Hematopoietic multipotent progenitor cell treated with erythropoietin and hydrocortisone succinate and interleukin-3 and kit ligand, for 6 days (in vitro differentiated cells): ENCODE data around the gene SPG11.
"Not testable (repeated sequence)": the region's sequence is repeated elsewhere in the genome, so short reads cannot be mapped to it uniquely, and the experiment has no call there.

Source experiments
- DNase-seq: peaks from one replicate; pipeline ENCODE4 v3.0.0-alpha.2; 2015

Gene SPG11

DNA sequence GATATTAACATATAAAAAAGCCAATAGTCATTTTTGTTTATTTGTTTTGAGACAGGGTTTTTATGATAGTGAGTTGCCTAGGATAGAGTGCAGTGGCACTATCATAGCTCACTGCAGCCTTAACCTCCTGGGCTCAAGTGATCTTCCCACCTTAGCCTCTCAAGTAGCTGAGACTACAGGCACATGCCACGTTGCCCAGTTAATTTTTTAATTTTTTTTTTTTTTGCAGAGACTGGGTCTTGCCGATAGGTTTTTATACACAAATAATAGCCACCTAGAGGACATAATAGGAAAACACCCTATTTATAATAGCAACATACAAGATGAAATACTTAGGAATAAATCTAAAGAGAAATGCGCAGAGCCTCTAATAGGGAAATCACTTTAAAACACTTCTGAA is 113.2 kb downstream of the SPG11 start:
- peak; percentile 73 for DNase-seq

DNA sequence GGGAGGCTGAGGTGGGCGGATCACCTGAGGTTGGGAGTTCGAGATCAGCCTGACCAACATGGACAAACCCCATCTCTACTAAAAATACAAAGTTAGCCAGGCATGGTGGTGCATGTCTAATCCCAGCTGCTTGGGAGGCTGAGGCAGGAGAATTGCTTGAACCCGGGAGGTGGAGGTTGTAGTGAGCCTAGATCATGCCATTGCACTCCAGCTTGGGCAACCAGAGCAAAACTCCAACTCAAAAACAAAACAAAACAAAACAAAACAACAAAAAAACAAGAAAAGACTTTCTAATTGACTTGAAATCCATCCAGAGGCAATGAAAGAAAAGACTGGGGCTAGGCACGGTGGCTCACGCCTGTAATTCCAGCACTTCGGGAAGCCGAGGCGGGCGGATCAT is 114.3 kb downstream of the SPG11 start:
- not testable (repeated sequence) for DNase-seq

DNA sequence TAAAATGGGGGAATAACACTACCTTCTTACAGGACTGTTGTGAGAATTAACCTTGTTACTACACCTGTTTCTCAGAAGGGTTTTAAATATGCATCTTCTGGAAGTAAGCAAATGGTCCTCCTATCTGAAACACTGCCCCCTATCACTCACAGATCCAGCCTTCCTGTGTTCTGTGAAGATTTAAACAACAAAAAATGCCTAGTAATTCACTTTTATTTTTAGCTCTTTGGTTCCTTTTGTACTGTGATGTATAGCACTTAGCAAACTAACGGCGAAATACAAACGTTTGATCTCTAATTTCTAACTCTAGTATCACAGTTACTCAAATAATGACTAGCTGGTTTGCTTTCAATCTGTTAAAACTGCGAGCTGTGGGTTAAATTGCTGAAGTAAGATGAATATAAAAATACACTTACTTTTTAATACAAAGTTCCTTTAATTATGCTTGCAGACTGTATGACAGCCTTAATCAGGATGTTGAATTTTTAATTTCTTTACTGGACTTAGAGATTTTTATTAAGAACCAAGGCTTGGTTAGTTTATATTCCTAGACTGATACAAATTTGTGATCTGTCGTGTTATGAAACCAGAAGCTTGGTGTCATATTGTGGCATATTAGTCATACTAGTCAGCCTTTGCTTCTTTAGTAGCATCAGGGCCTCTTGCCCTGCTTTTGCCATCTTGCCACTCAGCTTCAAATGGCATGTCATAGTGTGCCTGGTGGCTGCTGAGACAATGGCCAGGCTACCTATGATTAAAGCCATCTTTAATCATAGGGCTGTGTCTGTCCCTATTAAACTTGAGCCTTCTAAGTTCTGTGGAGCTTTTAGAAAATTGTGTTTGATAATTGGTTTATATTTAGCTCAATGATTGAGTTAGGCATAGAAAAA is 117.3 kb downstream of the SPG11 start:
- peak; percentile 41 for DNase-seq

DNA sequence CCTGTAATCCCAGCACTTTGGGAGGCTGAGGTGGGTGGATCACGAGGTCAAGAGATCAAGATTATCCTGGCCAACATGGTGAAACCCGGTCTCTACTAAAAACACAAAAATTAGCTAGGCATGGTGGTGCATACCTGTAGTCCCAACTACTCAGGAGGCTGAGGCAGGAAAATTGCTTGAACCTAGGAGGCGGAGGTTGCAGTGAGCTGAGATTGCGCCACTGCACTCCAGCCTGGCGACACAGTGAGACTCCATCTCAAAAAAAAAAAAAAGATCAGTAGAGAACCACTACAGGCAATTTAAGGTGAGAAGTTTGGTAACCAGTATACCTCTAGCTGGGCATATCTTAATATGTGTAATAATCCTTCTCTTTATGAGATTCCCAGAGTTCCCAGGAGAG is 118.7 kb downstream of the SPG11 start:
- DNase-seq = not testable (repeated sequence)

DNA sequence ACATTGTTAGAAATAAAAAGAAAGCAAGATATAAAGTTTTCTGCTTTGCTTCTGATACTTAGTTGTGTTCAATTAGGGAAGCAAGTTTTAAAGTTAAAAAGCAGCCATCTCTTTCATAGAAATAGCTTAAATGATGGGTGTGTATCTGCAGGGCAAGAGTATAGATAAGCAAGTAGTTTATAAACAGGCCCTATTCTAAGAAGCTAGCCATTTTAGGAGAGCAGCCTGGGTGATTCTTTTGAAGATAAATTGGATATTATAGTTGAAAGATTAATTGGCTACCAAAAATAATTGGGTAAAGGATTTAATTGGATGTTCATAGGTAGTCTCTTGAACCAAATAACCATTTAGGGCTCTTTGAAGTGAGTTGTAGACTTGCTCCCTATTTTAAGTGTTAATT is 120.9 kb downstream of the SPG11 start:
- DNase-seq = peak; percentile 63

DNA sequence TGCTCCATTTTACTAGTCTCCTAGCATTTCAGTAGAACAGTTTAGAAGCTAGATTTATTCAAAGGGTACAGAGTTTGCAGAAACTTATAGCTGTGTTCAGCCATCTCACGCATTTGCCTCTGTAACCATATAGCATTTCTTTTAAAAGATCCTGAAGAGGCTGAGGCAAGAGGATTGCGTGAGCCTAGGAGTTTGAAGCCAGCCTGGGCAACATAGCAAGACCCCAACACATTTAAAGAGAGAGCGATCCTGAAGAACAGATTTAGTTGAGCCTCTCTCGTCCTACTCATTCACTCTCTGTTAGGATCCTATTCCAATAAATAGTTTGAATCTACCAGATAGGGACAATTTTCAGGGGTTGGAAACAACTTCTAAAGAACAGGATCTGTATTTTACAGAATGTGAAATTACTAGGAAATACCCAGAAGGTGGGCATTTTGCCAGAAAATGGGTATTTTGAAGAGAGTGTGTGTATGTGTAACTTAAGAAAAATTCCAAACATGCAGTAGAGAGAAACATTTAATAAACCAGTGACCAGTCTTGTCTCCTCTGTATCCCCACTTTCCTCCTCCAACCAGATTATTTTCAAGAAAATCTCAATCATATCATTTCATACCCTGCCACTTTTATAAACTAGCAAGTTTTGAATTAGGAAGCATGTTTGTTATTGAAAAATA is 122.0 kb downstream of the SPG11 start:
- peak; percentile 34 for DNase-seq

DNA sequence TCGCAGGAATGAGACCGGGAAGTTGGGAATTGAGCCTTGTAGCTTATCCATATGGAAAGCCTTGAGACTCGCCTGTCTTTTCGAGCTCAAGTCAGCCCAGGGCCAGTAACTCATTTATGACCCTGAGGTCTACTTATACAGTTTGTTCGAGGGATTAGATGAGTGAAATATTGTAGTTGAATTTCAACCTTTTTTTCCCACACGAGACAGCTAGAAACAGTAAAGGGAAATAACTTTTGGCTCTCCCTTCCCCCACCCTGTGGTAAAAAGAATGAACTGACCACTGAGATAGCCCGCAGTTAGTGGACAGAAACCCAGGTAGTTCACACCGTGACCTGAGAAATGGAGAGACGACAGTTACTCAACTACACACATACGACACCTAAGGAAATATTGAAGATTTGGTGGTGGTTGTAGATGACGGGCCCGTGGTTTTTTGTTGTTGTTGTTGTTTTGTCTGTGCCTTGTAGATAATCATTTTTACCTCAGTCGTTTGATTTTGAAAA is 125.7 kb downstream of the SPG11 start:
- DNase-seq = peak; percentile 36

DNA sequence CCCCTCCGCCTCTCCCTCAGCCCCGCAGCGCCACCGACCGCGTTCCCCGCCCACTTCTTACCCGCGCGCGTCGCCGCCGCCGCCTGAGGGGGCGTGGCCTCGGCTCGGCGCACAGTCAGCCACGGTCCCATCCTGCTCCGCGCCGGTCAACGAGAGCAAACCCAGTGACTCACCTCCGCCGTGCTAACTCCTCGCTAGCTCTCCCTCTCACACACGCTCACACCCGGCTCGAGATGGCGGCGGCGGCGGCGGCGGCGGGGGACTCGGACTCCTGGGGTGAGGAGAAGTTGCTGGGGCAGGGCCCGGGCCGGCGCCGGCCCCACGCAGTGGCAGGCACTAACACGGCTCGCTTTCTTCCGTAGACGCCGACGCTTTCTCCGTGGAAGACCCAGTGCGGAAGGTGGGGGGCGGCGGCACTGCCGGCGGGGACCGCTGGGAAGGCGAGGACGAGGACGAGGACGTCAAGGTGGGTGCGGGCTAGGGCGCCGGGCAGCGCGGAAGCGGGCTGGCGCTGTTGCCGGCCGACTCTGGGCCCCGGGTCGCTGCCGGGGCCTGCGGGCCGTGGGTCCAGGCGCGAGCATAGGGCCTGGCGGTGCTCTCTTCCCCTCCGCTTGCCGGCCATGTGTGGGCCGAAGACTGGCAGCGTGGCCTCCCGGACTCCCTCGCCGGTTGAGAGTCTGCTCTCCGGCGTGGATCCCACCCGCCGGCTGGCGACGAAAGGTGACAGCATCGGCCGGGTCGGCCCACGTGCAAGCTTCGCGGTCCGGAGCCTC is 126.3 kb downstream of the SPG11 start, which contains the start of gene EIF3J:
TSS of gene EIF3J (plus strand) at position 186 of the 773 bp plus-strand sequence. CDS start at position 234, 48 bp downstream.
- DNase-seq = peak; percentile 98

DNA sequence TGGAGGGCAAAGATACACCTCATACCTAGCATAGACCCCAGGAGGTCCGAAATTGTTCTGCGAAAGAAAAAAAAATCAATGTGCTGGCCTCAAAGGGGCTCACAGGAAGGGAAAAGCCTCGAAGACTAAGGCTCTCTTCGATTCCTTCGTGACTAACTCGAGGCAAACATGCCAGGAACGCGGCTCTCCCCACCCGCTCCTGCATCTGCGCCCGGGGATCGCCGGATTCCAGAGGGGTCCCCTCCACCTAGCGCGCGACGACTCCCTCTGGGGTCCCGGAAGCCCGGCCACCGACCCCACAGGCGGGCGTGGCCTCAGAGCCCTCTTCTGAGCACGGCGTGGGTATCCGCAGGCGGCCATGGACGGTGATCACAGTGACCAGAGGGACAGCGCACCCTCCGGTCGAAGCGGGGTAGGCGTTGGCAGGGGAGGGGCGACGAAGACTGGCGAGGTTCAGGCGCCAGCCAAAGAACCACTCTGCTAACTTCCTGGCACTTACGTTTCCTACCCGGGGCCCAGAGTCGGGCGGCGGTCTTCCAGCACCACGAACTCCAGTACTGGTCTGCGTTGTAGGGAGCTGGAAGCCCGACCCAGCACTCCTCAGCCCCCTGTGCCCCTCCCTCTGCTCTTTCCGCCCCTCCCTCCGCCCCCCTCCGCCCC is 127.0 kb downstream of the SPG11 start:
- DNase-seq = no peak

DNA sequence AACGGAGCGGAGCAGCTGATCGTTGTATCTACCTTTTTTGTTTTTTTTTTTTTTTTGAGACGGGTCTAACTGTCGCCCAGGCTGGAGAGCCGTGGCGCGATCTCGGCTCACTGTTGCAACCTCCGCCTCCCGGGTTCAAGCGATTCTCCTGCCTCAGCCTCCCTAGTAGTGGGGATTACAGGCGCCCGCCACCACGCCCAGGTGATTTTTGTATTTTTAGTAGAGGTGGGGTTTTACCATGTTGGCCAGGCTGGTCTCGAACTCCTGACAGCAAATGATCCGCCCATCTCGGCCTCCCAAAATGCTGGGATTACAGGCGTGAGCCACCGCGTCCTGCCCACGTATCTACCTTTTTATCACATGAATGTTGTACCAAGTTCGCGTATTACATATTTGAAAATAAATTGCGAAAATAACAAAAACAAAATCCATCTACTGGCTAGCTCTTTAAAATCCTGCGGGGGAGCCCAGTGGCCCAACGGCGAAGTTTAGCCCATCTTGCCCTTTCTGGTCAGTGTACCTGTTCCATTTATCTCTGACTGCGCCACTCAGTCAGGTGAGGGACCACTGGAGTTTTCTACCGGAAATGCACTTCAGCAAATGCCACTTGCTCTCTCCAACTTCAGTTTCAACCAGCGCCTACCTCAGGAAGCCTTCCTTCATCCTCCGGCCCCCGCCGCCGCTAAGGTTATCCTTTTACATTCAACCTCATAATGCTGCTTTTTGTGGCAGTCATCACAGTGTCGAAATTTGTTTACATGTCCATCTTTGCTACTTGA is 127.8 kb downstream of the SPG11 start:
- peak; percentile 53 for DNase-seq

DNA sequence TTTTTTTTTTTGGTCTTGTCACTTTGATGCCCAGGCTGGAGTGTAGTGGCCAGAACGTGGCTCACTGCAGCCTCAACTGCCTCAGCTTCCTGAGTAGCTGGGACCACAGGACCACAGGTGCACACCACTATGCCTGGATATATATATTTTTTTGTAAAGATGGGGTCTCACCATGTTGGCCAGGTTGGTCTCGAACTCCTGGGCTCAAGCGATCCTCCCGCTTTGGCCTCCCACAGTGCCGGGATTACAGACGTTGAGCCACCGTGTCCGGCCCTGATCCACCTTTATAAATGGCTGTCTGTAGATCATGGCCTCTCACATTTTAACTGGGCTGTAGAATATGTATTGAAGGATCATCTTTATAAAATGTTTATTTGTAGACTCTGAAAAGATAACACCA is 128.4 kb downstream of the SPG11 start:
- no peak for DNase-seq

DNA sequence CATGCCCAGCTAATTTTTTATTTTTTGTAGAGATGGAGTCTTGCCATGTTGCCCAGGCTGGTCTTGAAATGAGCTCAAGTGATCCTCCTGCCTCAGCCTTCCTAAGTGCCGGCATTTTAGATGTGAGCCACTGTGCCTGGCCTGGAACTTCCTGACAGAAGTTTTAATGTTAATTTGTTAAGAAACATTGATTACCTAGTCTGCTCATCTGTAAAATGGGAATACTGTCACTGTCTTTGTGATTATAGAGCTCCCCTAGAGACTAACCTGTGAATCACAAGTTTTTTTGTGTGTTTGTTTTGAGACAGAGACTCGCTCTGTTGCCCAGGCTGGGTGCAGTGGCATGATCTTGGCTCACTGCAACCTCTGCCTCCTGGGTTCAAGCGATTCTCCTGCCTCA is 130.8 kb downstream of the SPG11 start:
- peak; percentile 42 for DNase-seq

DNA sequence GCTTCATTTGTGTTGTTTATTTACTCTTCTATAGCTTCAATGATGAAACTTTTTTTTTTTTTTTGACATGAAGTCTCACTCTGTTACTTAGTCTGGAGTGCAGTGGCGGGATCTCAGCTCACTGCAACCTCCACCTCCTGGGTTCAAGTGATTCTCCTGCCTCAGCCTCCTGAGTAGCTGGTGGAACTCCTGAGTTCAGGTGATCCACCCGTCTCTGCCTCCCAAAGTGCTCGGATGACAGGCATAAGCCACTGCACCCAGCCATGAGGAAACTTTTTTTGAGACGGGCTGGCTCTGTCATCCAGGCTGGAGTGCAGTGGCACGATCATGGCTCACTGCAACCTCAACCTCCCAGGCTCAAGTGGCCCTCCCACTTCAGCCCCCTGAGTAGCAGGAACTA is 131.2 kb downstream of the SPG11 start:
- DNase-seq = not testable (repeated sequence)

DNA sequence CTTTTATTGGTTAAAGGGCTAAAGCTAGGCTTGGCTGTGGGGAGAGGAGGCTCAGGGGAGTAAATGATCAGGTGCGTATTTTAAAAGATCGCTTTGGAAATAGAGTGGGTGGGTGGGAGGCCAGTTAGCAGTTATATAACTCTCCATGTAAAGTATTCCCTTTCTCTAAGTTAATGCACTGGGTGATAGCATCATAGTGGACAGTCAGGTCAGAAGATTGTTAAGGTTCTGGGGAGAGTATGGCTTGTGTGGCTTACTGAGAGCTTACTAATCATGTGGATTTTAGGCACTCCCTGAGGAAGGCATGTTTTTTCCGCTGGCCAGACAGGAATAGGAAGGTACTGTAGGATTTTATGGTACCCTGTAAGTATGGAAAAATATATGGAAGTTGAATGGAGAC is 132.8 kb downstream of the SPG11 start:
- DNase-seq = no peak

DNA sequence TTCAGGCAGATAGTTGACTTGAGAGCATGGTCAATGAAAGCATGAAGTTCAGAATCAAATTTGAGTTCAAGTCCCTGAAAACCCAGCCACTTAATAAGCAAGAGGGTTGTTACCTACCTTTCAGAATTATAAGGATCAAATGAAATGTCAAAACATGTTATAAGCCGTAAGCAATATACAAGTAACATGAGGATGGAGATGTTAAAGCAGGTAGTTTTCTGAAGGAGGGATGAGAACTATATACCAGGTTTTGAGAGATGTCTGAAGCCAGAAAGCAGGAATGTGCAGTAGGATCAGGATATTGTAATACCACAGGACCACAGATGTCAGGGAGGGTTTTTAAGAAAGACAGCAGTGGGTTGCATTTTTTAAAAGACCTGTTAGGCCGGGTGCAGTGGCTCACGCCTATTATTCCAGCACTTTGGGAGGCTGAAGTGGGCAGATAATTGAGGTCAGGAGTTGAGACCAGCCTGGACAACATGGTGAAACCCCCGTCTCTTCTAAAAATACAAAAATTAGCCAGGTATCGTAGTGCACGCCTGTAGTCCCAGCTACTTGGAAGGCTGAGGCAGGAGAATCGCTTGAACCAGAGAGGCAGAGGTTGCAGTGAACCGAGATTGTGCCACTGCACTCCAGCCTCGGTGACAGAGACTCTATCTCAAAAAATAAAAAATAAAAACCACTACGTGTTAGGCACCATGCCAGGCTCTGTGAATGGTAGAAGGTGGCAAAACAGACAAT is 133.4 kb downstream of the SPG11 start:
- no peak for DNase-seq

DNA sequence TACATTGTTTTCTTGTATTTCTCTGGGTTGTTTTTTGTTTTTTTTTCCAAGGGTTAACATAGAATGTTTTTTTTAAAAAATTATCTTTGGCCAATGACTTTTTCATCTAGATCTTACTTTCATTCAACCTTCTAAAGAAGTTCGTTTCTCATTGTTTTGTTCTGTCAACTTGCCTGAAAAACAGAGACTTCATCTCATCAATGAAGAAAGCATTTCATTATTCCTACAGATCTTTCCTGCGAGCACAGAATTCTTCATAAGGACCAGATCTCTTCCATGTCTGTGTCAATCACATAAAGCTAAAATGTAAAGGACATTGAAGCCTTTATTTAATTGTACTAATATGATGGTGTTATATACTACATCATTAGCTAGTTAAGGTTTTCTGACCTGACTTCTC is 136.2 kb downstream of the SPG11 start:
- DNase-seq = no peak

DNA sequence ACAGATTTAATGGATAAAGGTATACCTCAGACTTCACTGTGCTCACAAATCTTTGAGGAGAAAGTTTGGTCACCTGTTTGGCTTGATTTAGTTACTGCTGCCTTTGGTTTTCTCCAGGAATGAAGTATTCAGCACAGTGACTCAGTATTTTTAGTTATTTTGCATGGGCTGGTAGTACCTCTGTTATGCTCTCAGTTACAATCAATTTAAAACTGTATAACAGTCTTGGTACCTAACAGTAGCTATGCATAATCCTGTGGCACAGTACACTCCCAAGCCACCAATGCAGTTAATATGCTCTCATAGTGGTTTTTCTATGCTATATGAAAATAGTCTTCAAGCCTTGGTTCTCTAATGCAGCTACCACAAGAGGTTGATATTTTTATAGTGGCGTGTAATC is 138.4 kb downstream of the SPG11 start:
- no peak for DNase-seq

DNA sequence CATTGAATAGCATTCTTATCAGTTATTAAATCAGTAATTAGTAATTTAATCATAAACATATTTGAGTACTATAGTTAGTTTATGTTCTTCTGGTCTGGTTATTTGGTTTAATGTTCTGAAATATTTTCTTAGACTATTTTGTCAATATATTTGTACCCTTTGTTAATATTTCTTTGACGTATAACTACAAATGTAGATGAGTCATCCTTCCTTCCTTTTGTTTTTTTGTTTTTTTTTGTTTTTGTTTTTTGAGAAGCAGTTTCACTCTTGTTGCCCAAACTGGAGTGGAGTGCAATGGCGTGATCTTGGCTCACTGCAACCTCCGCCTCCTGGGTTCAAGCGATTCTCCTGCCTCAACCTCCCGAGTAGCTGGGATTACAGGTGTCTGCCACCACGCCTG is 143.9 kb downstream of the SPG11 start:
- no peak for DNase-seq

DNA sequence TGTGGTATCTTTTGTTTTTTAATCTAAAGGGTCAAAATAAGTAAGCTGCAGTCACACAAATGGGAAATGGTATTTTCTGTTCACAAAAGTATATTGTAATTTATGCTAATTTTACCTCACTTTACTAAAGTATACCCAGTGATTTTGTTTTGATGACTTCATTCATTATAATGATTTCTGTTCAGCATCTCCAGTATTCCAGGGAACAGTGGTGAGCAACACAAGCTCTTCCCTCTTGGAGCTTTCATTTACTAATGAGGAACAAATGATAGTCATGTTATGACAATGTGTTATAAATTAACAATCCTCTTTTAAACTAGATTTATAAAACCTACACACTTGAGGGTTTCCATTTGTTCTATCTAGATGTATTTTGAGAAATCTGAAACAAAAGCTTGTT is 147.0 kb downstream of the SPG11 start:
- DNase-seq = no peak
